HCT116 (cell line): Measurements from ENCODE around the gene NEK5. TPM values are rescaled to one million over a fixed set of nuclear protein-coding genes. Genes with fewer than 3 reads are reported as not detected.

ENCODE experiments used
- ATAC-seq: fragments of 200-7000 bp; cut with Tn5 transposase; 2 replicates; pipeline ENCODE4 v1.9.1; 2020; ENCODE audit warnings: mild to moderate bottlenecking, moderate library complexity
- BruUV-seq: library from RNA; stranded (reverse); fragments of 400-500 nt; replicated peaks from 2 replicates; lab custom pipeline; 2021; lab: Mats Ljungman, UMichigan
- CTCF ChIA-PET: fragments of 300-600 bp; sonication (Branson Sonifier 250); formaldehyde crosslinking; loops from one replicate; lab custom pipeline; 2021; ENCODE audit warnings: antibody characterized with exemption; lab: Charles Lee
- POLR2A ChIA-PET: fragments of 300-600, 350-600 bp; sonication (Branson Sonifier 250); formaldehyde crosslinking; loops from one replicate; lab custom pipeline; 2021; ENCODE audit warnings: antibody characterized with exemption; lab: Charles Lee
- RAD21 ChIA-PET, 2 experiments: fragments of 300-600 bp; sonication (Branson Sonifier 250); formaldehyde crosslinking; loops; one replicate each; lab custom pipeline; 2023; ENCODE audit warnings: low total read pairs in 2 of 2; ENCODE audit not compliant: uncharacterized antibody in 2 of 2, unreplicated experiment in 2 of 2, low non-redundant PET in 1 of 2; lab: Charles Lee
- DNase-seq: peaks from one replicate; pipeline ENCODE4 v3.0.0-alpha.2; 2010; ENCODE audit warnings: low read depth, low spot score
- H2AFZ ChIP-seq: fragments of 200-600 bp; shearing (Covaris generic), sonication (generic); 2 replicates; pipeline ENCODE4 v1.6.1; 2017; ENCODE audit warnings: low read depth, mixed run types, mixed read lengths, antibody characterized with exemption, low read length; ENCODE audit not compliant: poor library complexity, severe bottlenecking
- H3K27ac ChIP-seq: 2 replicates; pipeline ENCODE4 v1.5.1; 2012; ENCODE audit warnings: low read depth, low read length
- H3K27me3 ChIP-seq: fragments of 200-600 bp; sonication (generic); 2 replicates; pipeline ENCODE4 v1.6.1; 2016; ENCODE audit warnings: mixed run types, low read length, mixed read lengths; ENCODE audit not compliant: insufficient read depth
- H3K36me3 ChIP-seq, 2 experiments: fragments of 200-500 bp in 1 of 2; fragments of 200-600 bp in 1 of 2; sonication (Bioruptor generic) in 1 of 2; sonication (generic) in 1 of 2; 2 replicates each; pipeline versions ENCODE4 v1.5.1 to v1.6.1; 2014 to 2016; ENCODE audit warnings: low read length in 2 of 2, inconsistent platforms in 1 of 2, mixed read lengths in 1 of 2, mixed run types in 1 of 2; ENCODE audit not compliant: insufficient read depth in 2 of 2, control insufficient read depth in 1 of 2
- H3K4me1 ChIP-seq, 2 experiments: fragments of 200-600 bp in 1 of 2; sonication (generic) in 1 of 2; 2 replicates each; pipeline versions ENCODE4 v1.5.1 to v1.6.1; 2012 to 2017; ENCODE audit warnings: low read length in 2 of 2, inconsistent platforms in 1 of 2, mild to moderate bottlenecking in 1 of 2, mixed read lengths in 1 of 2, mixed run types in 1 of 2, moderate library complexity in 1 of 2; ENCODE audit not compliant: insufficient read depth in 2 of 2, control insufficient read depth in 1 of 2
- H3K4me2 ChIP-seq: fragments of 200-600 bp; sonication (generic); 2 replicates; pipeline ENCODE4 v1.6.1; 2017; ENCODE audit warnings: mixed run types, low read length, mixed read lengths
- H3K4me3 ChIP-seq, 2 experiments: fragments of 200-600 bp in 1 of 2; sonication (generic) in 1 of 2; replicated peaks in 1 of 2; 2 replicates each; pipeline ENCODE4 v1.5.1; 2011 to 2016; ENCODE audit warnings: low read length in 2 of 2, control low read depth in 1 of 2, low read depth in 1 of 2, mild to moderate bottlenecking in 1 of 2, mixed read lengths in 1 of 2, mixed run types in 1 of 2
- H3K79me2 ChIP-seq: fragments of 200-600 bp; sonication (generic); 2 replicates; pipeline ENCODE4 v1.6.1; 2017; ENCODE audit warnings: mild to moderate bottlenecking, mixed run types, low read length, moderate library complexity, mixed read lengths; ENCODE audit not compliant: insufficient read depth
- H3K9ac ChIP-seq: fragments of 200-600 bp; sonication (generic); 2 replicates; pipeline ENCODE4 v1.6.1; 2016; ENCODE audit warnings: low read length, mixed read lengths
- H3K9me2 ChIP-seq: fragments of 200-600 bp; sonication (generic), shearing (Covaris generic); 2 replicates; pipeline ENCODE4 v1.6.1; 2017; ENCODE audit warnings: mixed run types, mild to moderate bottlenecking, moderate library complexity; ENCODE audit not compliant: insufficient read depth
- H3K9me3 ChIP-seq, 2 experiments: fragments of 200-500 bp in 1 of 2; fragments of 200-600 bp in 1 of 2; sonication (Bioruptor generic) in 1 of 2; sonication (generic) in 1 of 2; 2 replicates each; pipeline ENCODE4 v1.6.1; 2014 to 2017; ENCODE audit warnings: low read length in 2 of 2, mixed read lengths in 2 of 2, inconsistent platforms in 1 of 2, low read depth in 1 of 2, mild to moderate bottlenecking in 1 of 2, mixed run types in 1 of 2, moderate library complexity in 1 of 2; ENCODE audit not compliant: control insufficient read depth in 1 of 2, insufficient read depth in 1 of 2
- H4K20me1 ChIP-seq: fragments of 200-600 bp; sonication (generic), shearing (Covaris generic); 2 replicates; pipeline ENCODE4 v1.6.1; 2017; ENCODE audit warnings: mixed run types, mild to moderate bottlenecking, moderate library complexity; ENCODE audit not compliant: insufficient read depth
- ATF3 ChIP-seq: IDR thresholded peaks from 2 replicates; pipeline ENCODE4 v1.6.1; 2012
- CBX3 ChIP-seq: IDR thresholded peaks from 2 replicates; pipeline ENCODE4 v1.6.1; 2012; ENCODE audit warnings: low read depth
- CEBPB ChIP-seq: IDR thresholded peaks from 2 replicates; pipeline ENCODE4 v1.6.1; 2012; ENCODE audit warnings: low read depth
- CTCF ChIP-seq, 3 experiments: fragments of 200-600 bp in 1 of 3; sonication (generic) in 1 of 3; IDR thresholded peaks in 2 of 3; conservative IDR thresholded peaks in 1 of 3; 2 replicates each; pipeline ENCODE4 v1.5.1; 2012 to 2017; ENCODE audit warnings: low read depth in 2 of 3, low read length in 2 of 3, antibody characterized with exemption in 1 of 3, borderline replicate concordance in 1 of 3, control low read depth in 1 of 3, mild to moderate bottlenecking in 1 of 3, mixed read lengths in 1 of 3, mixed run types in 1 of 3, moderate library complexity in 1 of 3; ENCODE audit not compliant: insufficient read depth in 1 of 3
- ELF1 ChIP-seq: IDR thresholded peaks from 2 replicates; pipeline ENCODE4 v1.6.1; 2012; ENCODE audit warnings: low read depth, borderline replicate concordance
- EZH2 ChIP-seq: fragments of 200-600 bp; sonication (generic); IDR thresholded peaks from 2 replicates; pipeline ENCODE4 v1.6.1; 2017; ENCODE audit warnings: antibody characterized with exemption, mixed run types
- EZH2phosphoT487 ChIP-seq: fragments of 200-600 bp; IDR thresholded peaks from 2 replicates; pipeline ENCODE4 v1.6.1; 2018; ENCODE audit warnings: antibody characterized with exemption, borderline replicate concordance
- FOSL1 ChIP-seq: IDR thresholded peaks from 2 replicates; pipeline ENCODE4 v1.6.1; 2012; ENCODE audit warnings: low read depth
- JUND ChIP-seq: IDR thresholded peaks from 2 replicates; pipeline ENCODE4 v1.6.1; 2012
- MAX ChIP-seq: IDR thresholded peaks from 2 replicates; pipeline ENCODE4 v1.6.1; 2012
- POLR2A ChIP-seq: IDR thresholded peaks from 2 replicates; pipeline ENCODE4 v1.7.0; 2011; ENCODE audit warnings: borderline replicate concordance; ENCODE audit not compliant: insufficient read depth, insufficient read length; ENCODE audit errors: extremely low read depth
- POLR2AphosphoS5 ChIP-seq: IDR thresholded peaks from 2 replicates; pipeline ENCODE4 v1.6.1; 2011; ENCODE audit warnings: mild to moderate bottlenecking, low read depth, low read length, moderate library complexity
- RAD21 ChIP-seq: IDR thresholded peaks from 2 replicates; pipeline ENCODE4 v1.6.1; 2012; ENCODE audit warnings: low read depth, mild to moderate bottlenecking
- REST ChIP-seq: IDR thresholded peaks from 2 replicates; pipeline ENCODE4 v1.6.1; 2012; ENCODE audit warnings: low read depth
- SP1 ChIP-seq: IDR thresholded peaks from 2 replicates; pipeline ENCODE4 v1.6.1; 2012; ENCODE audit warnings: low read depth
- SRF ChIP-seq: IDR thresholded peaks from 2 replicates; pipeline ENCODE4 v1.6.1; 2012; ENCODE audit warnings: low read depth
- TCF7L2 ChIP-seq: IDR thresholded peaks from 2 replicates; pipeline ENCODE4 v1.7.0; 2011; ENCODE audit warnings: borderline replicate concordance, inconsistent platforms; ENCODE audit not compliant: insufficient read depth, insufficient read length; ENCODE audit errors: extremely low read depth
- YY1 ChIP-seq: IDR thresholded peaks from 2 replicates; pipeline ENCODE4 v1.6.1; 2011; ENCODE audit warnings: low read length, low read depth, moderate library complexity, mild to moderate bottlenecking; ENCODE audit not compliant: insufficient replicate concordance; ENCODE audit errors: extremely low read depth
- ZBTB33 ChIP-seq: IDR thresholded peaks from 2 replicates; pipeline ENCODE4 v1.6.1; 2011; ENCODE audit warnings: mild to moderate bottlenecking, low read length, moderate library complexity; ENCODE audit not compliant: insufficient replicate concordance; ENCODE audit errors: extremely low read depth
- ZNF274 ChIP-seq: fragments of 200-500 bp; sonication (Bioruptor generic); IDR thresholded peaks from 2 replicates; pipeline ENCODE4 v1.6.1; 2014; ENCODE audit warnings: mild to moderate bottlenecking, low read depth, low read length, inconsistent platforms
- intact Hi-C: fragments of 100-400 bp; cut with micrococcal nuclease; formaldehyde crosslinking; loops from 2 replicates; pipeline ENCODE4 v1.10.0; 2022
- total RNA-seq: library from RNA; stranded (reverse); gene quantifications from one replicate; pipeline ENCODE4 v1.2.1, GENCODE V29; 2021; ENCODE audit not compliant: unreplicated experiment

NEK5 gene
- total RNA-seq, 1 experiment from 2014 or later = 1.5 TPM

- no peaks in the 10 kb centered on the region for H3K9me2 ChIP-seq
- ATAC-seq (no peak), DNase-seq (no peak)
- intact Hi-C loops = loop anchor here (5.0 kb wide), 1 partner anchor 442 kb away; the partner anchor contains the start of gene VPS36
- H2AFZ ChIP-seq = no peak overlapping the region
- no peaks in the 10 kb centered on the region for H4K20me1 ChIP-seq
- ChIA-PET POLR2A (no interaction called here), CTCF (no interaction called here), RAD21 (no interaction called here)
- peaks cover 10 to 14% of the 10 kb centered on the region in 2 experiments for H3K4me1 ChIP-seq
- H3K27ac ChIP-seq = no peak overlapping the region
- H3K79me2 ChIP-seq = peaks cover 27% of the 10 kb centered on the region
- H3K4me3 ChIP-seq = no peak overlapping the region
- no peak for TF ChIP-seq SRF
- TF ChIP-seq RAD21 = no peak
- no peak for TF ChIP-seq JUND
- no peak for TF ChIP-seq CTCF (IDR thresholded peaks at IDR 0.05 in 2 of 3, conservative IDR thresholded peaks at IDR 0.05 in 1 of 3; ENCODE audit: borderline replicate concordance in 1 of 3, insufficient read depth in 1 of 3, low read depth in 2 of 3, low read length in 2 of 3)
- TF ChIP-seq EZH2phosphoT487 = no peak
- TF ChIP-seq CEBPB = no peak
- TF ChIP-seq MAX = no peak
- TF ChIP-seq REST = no peak
- TF ChIP-seq YY1 = no peak
- no peak for TF ChIP-seq POLR2A
- TF ChIP-seq EZH2 = no peak
- TF ChIP-seq ZBTB33 = no peak
- TF ChIP-seq TCF7L2 = no peak
- TF ChIP-seq ELF1 = no peak
- TF ChIP-seq ATF3 = no peak
- no peak for TF ChIP-seq ZNF274
- TF ChIP-seq POLR2AphosphoS5 = no peak
- TF ChIP-seq CBX3 = no peak
- no peak for TF ChIP-seq SP1
- no peak for TF ChIP-seq FOSL1
- H3K9me3 ChIP-seq = no peaks in the 10 kb centered on the region
- BruUV-seq = no TSS peak
- no peak overlapping the region for H3K9ac ChIP-seq
- no peak overlapping the region for H3K4me2 ChIP-seq
- H3K36me3 ChIP-seq = no peaks in the 10 kb centered on the region; a peak in 1 of 4 replicates
- H3K27me3 ChIP-seq = no peaks in the 10 kb centered on the region
Observed at GRCh38 chr13:52009946-52010345, 118.9 kb downstream of the NEK5 start.
